GM12872 (cell line): ENCODE data around the gene KCNJ11.

Source experiments
- TF ChIP-seq, protein P1 (sequence below): IDR thresholded peaks from 3 replicates; pipeline ENCODE4 v1.5.1; 2011; ENCODE audit warnings: low read depth, mild to moderate bottlenecking, low read length, moderate library complexity; ENCODE audit not compliant: insufficient read depth

KCNJ11 gene

DNA sequence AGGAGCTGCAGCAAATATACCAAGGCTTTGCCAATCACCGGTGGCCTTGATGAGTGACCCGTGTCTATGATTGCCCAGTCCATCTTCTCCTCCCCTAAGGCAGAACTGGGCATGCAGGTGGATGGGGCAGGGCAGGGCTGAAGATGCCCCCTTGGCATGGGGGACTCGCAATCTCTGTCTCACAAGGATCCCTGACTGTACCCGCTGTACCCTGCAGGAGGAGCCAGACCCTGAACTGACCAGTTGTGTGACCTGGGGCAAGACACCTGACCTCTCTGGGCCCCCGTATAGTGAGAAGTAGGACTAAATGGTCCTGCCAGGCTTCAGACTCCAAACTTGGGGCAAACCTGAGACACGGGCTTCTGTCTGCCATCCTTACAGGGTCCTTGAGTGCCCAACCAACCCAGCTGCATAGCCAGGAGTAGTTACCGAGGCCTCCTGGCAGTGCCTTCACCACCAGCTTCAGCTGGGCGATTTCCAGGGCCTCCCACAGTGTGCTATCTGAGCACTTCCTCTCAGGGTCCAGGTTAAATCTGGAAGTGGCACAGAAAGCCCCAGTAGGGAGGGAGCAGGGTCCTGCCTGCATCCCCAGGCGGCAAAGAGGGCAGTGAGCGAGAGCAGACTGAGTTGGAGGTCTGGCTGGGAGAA lies 6.4 kb upstream of the KCNJ11 start:
- TF ChIP-seq, protein P1, sequence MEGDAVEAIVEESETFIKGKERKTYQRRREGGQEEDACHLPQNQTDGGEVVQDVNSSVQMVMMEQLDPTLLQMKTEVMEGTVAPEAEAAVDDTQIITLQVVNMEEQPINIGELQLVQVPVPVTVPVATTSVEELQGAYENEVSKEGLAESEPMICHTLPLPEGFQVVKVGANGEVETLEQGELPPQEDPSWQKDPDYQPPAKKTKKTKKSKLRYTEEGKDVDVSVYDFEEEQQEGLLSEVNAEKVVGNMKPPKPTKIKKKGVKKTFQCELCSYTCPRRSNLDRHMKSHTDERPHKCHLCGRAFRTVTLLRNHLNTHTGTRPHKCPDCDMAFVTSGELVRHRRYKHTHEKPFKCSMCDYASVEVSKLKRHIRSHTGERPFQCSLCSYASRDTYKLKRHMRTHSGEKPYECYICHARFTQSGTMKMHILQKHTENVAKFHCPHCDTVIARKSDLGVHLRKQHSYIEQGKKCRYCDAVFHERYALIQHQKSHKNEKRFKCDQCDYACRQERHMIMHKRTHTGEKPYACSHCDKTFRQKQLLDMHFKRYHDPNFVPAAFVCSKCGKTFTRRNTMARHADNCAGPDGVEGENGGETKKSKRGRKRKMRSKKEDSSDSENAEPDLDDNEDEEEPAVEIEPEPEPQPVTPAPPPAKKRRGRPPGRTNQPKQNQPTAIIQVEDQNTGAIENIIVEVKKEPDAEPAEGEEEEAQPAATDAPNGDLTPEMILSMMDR: no peak; the same call in 2 of the 3 replicates

DNA sequence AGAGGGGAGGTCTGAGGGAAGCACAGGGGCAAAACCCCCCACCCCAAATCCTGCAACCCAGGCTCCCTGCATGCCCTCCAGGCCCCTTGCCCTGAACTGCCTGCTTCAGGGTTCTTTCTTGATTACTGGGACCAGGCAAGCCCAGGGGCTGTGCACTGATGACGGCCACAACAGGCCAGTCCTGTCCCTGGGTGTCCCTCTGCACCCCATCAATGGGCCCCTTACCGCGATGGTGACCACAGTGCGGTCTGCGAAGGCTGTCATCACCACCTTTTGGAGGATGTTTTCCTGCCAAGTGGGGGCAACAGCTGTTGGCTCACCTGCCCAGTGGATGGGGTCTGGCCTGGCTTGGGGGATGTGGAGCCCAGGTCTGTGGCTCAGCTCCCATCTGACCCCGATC lies 5.0 kb upstream of the KCNJ11 start:
- TF ChIP-seq, protein P1: no peak

DNA sequence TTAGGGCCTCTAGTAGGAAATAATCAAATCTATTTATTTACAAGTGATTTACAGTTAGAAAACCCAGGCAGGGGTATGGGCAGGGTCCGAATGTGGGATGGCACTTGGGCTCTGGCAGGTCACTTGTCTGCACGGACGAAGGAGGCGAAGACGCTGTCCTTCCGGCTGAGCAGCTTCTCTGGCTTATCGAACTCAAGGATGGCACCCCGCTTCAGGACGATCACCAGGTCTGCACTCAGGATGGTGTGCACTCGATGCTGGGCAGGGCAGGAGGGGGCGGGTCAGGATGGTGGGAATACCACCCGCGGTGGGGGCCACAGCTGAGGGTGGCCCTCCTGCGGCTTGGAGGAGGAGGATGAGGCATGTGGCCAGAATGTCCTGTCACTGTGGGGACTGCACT lies 4.4 kb upstream of the KCNJ11 start:
- TF ChIP-seq, protein P1: no peak

DNA sequence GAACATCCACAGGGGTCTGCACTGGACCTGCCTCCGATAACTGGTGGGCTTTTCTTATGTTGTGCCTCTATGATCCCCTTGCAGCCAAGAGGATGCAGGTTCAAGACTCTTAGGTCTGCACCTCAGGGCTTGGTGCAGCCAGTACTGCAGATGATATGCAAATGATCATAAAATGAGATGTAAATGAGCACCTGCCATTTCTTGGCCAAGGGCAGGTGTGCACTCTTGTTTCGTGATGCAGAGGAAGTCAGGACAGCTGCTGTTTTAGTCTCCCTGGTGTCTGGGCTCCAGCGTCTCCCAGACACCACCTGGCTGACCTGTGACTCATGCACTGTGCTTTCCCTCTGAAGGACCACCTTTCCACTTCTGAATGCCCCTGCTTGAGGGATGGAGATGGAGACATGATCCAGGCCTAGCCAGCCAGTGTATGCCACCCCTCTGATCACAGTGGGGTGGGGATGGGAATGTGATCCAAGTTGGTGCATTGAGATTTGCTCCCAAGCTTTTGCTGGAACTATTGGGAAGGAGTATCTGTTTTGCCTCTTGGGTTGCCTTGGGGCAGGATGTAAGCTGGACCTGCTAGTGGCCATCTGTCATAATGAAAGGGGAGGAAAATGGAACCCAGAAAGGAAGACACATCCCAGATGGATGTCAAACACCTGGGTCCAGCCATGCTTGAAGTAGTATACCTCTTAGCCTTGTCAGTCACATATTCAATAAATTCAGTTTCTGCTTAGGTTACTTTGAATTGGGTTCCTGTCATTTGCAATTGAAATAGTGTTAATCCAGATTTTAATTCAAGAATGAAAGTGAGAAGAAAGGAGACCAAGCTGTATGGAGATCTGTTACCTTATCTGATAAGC lies 3.3 kb upstream of the KCNJ11 start:
- TF ChIP-seq, protein P1: no peak

DNA sequence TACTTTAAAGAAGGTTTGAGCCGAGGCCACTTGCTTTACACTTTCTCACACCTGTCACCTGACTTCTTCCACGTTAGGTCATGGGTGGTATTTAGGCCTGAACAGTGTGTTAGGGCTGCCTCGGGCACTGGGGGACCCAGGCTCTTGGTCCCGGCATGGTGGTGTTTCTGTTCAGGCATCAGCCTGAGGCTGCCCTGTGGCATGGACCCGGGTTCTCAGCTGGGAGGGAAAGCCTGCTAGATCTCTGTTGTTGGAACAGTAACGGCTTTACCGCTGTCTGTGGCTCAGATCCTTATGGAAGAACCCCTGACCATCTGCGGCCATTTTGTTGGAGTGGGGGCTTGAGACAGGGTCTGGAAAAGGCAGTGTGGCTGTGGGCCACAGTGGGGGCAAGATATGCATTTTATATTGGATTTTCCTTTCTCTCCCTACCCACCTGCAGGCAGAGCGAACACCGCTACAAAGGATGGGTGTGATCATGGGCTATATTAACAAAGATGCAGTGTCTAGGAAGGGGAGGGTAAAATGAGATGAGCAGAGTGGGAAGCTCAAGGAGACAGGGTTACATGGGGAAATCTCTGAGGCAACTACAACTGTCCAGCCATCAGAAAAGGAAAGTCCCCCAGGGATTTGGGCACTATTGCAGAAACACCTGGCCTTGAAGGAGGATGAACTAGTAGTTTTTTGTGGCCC lies 1.6 kb upstream of the KCNJ11 start:
- TF ChIP-seq, protein P1: no peak

DNA sequence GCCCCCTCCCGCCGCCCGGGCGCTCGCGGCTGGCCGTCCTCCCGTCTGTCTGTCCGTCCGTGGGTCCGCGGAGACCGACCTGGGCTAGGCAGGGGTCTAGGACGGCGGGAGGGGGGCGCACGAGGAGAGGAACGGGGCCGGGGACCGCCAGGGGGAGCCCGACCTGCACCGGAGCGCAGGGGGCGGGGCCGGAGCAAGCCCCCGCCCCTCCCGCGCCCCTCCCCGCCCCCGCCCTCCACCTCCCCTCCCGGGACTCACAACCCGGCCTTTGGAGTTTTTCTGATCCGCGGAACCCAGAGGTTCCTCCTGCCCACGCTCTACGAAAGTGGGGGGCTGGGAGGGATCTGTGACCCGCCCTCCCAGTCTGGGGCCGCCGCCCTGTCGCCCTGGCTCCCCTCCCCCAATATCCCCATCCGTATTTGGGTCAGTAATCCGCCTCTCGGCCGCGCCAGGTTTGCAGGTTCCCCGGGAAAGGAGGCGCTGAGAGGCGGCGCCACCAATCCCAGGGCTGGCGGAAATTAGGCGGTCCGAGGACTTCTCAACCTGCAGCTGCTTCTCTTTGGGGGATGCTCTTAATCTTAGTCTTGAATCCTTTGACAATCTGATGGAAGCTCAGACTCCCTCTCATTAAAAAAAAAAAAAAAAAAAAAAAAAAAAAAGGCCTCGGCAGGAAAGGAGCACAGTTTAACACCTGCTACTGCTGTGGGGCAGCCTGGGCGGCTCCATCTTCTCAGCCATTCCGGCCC lies 925 bp upstream of the KCNJ11 start:
- TF ChIP-seq, protein P1: peak; percentile 59; the same call in 2 of the 3 replicates
